NOMO-1 (cell line): Measurements from ENCODE around the gene KIN.
A peak's percentile ranks its signal among the peaks of the same experiment; 100 is the strongest.
"Not testable (repeated sequence)": the region's sequence is repeated elsewhere in the genome, so short reads cannot be mapped to it uniquely, and the experiment has no call there.

Experiments used
- DNase-seq, 2 experiments: peaks; one replicate each; lab custom pipeline; 2025; ENCODE audit not compliant: unreplicated experiment in 2 of 2; lab: John Stamatoyannopoulos, UW

Gene KIN

DNA sequence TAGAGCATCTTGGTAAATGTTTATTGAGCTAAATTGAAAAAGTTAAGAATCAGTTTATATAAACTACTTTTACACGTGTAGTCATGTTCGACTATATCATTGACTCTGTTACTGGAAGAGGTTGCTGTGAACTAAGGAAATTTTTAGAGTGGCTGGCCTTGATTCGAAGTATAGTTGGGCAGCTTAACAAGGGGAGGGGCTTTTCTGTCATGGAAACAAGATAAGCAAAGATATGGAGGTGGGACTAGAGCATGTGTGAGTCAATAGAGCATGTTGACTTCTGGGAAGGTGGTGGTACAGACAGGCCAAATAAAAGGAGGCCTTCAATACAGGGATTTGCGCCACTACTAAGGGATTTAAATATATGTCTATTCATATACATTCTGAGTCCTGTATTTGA is 7.8 kb upstream of the KIN start:
- no peak for DNase-seq

DNA sequence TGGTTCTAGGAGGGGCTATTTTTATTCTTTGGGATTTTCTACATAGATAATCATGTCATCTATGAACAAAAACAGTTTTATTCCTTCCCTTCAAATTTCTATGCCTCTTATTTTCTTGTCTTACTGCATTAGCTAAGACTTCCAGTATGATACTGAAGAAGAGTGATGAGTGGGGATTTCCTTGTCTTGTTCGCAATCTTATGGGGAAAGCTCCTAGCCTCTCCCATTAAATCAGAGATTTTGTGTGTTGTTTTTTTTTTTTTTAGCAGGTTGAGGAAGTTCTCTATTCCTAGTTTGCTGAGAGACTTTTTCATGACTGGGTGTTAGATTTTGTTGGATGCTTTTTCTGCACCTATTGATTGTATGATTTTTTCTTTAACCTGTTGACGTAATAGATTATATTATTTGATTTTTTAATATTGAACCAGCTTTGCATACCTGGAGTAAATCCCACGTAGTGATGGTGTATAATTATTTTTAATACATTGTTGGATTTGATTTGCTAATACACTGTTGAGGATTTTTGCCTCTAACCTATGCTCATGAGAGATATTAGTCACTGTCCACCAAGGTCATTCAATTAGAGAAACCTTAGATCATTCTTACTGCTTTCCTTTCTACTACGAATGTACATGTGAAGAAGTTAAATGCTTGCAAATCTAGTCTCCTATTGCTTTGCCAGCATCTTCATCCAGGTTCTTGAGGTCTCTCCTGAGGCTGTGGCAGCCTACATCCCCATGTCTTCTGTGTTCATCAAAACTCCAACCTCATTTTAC is 6.6 kb upstream of the KIN start:
- DNase-seq = no peak

DNA sequence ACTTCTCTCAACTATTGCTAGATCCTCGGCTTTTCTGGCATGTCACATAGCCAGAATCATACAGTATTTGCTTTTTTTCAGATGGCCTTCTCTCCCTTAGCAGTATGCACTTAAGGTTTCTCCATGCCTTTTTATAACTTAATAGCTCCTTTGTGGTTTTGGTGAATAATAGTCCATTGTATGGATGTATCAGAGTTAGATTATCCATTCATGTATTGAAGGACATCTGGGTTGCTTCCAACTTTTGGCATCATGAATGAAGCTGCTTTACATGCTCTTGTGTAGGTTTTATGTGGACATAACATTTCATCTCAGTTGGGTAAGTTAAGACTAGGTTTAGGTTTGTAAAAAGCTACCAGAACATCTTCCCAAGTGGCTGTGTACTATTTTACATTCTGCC is 4.7 kb upstream of the KIN start:
- DNase-seq = no peak

DNA sequence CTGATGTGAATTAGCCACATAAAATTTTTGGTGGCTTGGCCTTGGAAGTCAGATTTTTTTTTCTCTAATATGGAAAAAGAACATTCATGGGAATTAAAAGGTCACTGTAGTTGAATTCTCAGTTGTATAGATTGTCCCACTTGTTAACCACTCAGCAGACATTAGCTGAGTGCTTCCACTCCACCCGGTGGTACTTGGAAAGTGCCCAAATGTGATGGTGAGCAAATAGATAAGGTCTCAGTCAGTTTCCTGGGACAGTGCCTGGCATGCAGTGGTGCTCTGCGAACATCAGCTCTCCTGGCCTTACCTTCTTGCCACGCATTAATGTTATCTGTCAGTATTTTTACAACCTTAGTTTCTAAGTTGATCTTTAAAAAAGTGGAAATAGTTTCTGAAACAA is 1.6 kb upstream of the KIN start:
- no peak for DNase-seq

DNA sequence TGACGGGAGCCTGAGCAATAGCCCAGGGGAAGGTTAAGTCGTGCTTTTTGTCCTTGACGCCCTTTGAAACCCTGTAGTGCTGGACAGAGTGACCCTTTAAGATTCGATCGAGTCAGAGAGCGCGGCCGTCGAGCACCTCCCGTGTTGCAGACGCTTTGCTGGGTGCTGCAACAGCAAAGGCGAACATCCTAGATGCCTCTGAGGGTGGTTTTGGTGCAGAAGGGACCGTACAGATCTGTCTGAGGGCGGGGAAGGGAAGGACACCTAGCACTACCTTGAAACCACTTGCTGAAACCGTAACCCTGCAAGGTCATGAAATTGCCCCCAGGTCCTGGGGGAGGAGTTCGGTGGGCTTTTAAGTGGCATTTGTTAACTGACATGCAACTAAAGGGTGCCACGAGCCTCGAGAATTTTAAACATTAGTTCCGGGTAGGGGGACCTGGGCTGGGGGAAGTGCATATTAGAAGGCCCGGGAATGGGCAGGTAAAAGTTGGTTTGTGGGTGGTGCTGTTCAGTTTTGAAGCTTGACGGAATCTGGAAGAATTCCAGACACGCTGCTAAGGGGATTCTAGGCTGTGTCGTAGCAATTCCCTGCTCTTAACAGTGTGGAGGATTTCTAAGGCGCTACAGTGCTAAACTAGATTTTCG is 970 bp upstream of the KIN start:
- DNase-seq = peak in 1 of 2 experiments; percentile 31

DNA sequence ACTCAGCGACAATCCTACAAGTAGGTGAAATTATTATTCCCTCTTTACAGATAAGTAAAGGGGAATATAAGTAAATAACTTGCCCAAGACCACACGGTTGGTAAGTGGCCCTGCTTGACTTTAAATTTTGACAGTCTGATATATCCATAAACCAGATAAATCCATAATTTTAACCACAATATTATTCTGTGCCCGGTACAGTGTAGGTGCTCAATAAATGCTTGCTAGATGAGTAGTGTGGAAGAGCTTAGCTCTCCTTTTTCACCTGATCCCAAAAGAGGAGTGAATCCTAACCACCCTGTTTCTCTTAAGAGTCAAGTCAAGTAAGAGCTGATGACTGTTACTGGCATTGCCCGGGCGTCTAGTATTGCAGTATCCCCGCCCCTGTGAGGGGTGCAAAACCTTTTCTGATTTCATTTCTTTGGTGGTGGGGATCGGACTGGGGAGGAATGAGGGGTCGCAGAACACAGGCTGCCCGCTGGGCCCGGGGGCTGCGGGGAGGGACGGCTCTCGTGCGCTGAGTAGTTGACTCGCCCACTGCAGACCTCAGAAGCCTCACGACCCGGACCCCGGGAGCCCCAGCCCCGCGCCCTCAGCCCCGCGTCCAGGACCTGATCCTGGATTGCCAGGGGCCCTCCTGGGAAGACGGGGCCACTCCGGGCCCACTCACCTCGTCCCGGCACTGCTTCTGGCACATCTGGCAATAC is 490 bp downstream of the KIN start:
- DNase-seq = no peak

DNA sequence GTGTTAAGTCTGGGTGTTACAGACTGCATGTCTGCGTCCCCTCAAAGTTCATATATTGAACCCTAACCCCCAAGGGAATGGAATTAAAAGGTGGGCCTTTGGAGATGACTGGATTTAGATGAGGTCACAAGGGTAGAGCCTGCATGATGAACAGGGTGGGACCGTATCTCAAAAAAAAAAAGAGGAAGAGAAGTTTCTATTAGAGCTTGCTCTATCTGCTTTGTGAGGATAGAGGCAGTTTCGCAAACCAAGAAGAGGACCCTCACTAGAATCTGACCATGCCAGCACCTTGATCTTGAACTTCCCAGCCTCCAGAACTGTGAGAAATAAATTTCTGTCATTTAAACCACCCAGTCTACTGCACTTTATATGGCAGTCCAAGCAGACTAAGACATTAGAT is 1.4 kb downstream of the KIN start:
- peak in 1 of 2 experiments; percentile 36 for DNase-seq

DNA sequence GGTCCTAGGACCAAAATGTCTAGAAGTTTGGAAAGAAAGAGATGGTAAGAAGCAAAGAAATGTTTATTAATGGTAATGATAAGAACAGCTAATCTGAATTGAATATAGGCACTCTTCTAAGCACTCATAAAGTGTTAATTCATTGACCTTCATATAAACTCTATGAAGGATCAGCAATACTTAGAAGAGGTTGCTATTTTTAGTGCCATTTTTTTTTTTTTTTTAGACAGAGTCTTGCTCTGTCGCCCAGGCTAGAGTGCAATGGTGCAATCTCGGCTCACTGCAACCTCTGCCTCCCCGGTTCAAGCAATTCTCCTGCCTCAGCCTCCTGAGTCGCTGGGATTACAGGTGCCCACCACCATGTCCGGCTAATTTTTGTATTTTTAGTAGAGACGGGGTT is 5.6 kb downstream of the KIN start:
- DNase-seq = not testable (repeated sequence)

DNA sequence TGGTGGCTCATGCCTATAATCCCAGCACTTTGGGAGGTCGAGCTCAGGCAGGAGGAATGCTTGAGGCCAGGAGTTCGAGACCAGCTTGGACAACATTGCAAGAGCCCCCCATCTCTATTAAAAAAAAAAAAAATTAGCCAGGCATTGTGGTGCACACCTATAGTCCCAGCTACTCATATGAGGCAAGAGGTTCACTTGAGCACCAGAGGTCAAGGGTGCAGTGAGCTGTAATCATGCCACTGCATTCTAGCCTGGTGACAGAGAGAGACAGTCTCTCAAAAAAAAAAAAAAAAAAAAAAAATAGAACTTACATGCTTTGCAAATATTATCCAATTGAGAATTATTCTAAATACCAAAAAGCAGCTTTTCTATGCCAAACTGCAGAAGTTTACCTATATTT is 11.0 kb downstream of the KIN start:
- no peak for DNase-seq

DNA sequence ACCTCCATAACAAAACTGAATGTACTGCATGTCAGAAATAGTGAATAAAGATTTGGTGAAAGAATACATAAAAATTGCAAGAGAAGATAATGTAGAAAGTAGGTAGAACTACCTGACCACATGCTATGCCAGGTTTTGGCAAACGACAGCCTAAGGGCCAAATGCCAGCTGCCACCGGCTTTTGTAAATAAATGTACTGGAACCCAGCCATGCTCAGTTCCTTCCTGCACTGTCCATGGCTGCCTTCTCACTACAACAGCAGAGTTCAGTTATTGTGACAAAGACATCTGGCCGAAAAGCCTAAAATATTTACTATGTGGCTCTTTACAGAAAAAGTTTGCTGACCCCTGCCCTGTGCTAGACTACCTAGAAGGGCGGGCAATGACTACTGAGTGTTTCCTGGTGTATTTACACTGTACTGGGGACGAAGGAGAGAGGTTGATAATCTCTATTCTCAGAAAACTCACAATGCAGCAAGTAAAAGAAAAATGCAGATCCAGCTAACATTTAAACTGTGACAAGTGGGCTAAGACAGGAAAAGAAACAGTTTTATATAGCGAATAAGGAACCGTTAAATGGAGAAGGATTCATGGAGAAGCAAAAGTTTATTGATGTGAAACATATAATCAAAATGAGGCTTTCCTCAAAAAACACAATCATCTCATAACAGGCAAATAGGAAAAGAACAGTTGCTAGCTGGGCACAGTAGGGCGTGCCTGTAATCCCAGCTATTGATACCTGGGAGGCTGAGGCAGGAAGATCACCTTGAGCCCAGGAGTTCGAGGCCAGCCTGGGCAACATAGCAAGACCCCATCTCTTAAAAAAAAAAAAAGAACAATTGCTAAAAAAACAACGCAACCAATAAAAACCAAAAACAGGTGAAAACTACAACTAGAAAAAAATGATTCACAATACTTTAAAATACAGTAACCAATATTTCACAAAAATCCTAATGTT is 13.7 kb downstream of the KIN start:
- no peak for DNase-seq

DNA sequence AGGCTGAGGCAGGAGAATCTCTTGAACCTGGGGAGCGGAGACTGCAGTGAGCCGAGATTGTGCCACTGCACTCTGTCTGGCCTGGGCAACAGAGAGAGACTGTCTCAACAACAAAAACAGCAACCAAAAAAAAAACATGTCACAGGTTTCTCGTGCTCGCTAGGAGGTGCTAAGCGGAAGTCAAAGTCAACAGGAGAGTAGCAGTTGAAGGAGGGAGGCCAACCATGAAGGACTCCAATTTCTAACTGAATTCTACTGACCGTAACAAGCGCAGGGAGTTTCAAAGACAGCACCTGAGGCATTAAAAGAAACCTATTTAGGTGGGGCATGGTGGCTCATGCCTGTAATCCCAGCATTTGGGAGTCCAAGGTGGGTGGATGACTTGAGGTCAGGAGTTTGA is 19.4 kb downstream of the KIN start:
- DNase-seq = no peak

DNA sequence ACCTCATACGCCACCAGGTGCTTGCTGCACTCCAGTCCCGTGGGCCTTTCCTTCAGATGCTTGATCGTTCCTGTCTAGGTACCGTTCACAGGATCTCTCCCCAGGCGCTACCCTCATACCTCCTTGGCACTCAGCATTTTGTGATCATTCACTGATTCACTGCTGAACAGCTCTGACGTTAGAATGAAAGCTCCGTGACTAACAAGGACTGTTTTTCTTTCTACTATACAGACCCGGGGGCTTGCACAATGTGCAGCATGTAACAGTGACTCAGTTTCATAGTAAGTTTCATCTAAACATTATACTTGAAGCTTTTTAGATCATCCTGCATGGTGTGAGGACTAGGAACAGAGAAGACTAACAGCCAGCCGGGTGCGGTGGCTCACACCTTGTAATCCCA is 20.6 kb downstream of the KIN start:
- DNase-seq = no peak

DNA sequence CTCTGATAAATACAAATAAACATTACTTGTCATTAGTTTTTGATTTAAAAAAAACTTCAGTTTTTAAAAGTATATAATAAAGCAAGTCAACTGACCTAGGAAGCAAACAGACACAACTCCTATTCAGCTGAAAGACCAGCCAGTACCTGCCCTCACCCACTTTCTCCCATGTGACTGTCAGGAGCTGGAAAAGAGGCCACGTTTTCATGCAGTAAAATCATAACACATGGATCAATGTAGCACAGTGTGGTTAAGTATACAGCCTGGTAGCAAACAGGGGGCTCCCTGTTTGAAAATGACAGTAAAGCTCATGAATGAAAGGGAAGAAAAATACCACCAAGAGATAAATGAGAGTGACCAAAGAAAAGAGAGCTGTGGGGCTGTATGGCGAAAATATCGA is 21.6 kb downstream of the KIN start:
- DNase-seq = no peak

DNA sequence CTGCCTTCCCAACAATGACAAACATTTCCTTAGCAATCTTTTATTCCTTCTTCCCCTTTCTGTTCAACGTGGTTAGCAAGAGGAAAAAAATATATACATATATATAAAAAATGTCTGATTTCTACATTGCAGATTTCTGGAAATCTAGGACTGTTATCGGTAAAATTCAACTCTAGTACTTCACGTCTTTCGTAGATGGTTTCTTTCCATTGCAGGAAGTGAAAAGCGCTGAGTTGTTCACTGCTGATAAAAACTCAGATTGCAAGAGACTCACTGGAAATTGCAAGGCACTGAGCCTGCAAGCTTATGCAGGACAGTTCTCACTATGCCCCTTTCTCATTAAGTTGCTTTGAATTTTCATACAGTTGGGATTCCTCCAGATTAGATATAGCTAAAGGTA is 23.9 kb downstream of the KIN start:
- DNase-seq = peak in 1 of 2 experiments; percentile 52

DNA sequence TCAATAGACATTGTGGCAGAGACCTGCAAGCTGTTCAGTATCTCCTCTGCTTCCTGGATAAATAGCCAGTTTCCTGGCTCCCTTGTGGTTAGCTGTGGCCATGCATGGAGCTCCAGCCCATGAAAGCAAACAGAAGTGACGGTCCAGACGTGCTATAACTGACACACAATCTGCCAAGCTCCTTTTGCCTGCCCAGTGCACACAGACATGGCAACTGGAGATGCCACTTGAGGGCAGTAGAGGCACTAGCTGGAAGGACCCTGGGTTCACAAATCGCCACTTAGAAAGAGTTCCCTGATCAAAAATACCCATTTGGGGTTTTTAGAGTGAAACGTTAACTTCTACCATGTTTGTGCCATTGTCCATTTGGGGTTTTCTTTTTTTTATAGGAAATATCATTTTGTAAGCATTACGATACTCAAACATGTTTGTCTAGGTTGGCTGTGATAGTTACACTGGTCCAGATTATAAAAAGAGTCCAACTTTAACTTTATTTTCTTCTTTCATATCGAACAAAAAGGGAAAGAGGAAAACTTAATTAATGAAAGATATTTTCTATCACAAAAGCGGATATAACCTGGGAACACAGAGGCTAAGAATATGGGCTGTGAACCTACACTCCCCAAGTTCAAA is 31.3 kb downstream of the KIN start:
- no peak for DNase-seq

DNA sequence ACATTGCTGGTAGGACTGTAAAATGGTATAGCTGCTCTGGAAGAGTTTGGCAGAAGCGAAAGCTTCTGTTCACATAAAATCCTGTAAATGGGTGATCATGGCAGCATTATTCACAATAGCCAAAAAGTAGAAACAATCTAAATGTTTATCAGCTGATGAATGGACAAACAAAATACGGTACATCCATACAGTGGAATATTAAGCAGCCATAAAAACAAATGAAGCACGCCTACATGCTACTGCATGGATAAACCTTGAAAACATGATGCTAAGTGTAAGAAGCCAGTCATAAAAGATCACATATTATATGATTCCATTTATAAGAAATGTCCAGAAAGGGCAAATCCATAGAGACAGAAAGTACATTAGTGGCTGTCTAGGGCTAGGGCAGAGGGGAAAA is 32.7 kb downstream of the KIN start:
- no peak for DNase-seq

DNA sequence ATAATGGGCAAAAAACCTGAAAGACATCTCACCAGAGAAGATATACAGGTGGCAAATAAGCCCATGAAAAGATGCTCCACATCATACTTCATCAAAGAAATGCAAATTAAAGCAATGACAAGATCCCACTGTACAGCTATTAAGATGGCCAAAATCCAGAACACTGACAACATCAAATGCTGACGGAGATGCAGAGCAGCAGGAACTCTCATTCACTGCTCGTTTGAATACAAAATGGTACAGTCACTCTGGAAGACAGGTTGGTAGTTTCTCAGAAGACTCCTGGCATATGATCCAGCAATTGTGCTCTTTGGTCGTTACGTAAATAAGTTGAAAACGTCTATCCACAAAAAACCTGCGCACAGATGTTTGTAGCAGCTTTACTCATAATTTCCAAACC is 35.5 kb downstream of the KIN start:
- no peak for DNase-seq

DNA sequence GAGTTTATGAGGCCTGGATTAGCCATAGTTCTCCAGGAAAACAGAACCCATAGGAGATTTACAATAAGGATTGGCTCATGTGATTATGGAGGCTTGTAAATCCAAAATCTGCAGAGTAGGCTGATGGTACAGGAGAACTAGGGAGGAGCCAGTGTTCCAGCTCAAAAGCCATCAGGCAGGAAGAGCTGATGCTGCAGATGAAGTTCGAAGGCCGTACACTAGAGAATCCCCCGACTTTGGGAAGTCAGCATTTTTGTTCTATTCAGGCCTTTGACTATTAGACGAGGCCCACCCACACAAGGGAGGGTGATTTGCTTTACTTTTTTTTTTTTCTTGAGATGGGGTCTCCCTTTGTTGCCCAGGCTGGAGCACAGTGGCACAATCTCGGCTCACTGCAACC is 37.6 kb downstream of the KIN start:
- no peak for DNase-seq

DNA sequence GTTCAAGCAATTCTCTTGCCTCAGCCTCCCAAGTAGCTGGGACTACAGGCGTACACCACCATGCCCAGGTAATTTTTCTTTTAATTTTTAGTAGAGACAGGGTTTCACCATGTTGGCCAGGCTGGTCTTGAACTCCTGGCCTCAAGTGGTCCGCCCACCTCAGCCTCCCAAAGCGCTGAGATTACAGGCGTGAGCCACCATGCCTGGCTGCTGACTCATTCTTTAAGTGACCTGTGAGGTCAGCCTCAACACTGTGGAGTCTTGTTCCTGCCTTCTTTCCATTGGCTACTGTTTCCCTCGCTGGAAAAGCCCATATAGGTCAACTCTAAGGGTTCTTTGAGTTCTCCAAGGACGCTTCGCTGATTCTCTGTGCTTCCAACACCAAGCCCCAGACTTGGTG is 39.2 kb downstream of the KIN start:
- DNase-seq = not testable (repeated sequence)

DNA sequence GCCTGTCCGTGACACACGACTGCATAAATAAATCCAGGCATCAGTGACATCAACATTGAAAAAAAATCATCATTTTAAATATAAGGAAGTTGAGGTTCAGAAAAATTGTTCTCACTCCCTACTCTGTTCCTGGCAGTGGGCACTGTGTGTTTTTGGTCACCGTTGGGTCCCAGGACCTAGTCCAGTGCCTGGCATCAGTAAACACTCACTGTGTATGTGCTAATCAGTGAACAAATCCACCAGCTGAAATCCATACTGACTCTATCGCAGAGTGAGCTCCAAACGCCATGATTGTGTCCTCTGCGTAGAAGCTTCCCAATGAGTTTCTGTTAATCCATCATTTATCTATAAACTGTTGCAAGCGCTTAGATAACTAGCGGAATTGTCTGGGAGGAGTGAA is 43.5 kb downstream of the KIN start:
- no peak for DNase-seq
